Measurements from ENCODE around the gene CLPTM1. TPM values are rescaled to one million over a fixed set of nuclear protein-coding genes. Genes with fewer than 3 reads are reported as not detected.

Gene CLPTM1
- total and polyA plus RNA-seq, 2 of the 8 experiments (the other 6 are each of a cell fraction or from before 2014, with no cell fraction given), result 84.8 to 108 TPM

DNA sequence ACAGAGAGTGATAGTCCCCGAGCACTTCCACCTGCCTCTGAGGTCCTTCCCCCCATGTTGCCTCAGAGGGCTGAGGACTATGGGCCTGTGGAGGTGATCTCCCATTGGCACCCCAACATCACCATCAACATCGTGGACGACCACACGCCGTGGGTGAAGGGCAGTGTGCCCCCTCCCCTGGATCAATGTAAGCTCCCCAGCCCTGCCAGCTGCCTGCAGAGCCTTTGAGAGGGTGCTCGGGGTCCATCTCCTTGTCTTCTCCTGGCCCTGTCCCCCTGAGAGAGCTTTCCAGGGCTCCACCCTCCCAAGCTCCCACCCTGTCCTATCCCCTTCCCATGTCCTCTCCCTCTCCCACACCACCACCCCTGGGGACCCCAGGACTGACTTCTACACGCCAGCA lies 31.2 kb downstream of the CLPTM1 start (continued):
- TF ChIP-seq BRCA1 (IDR thresholded peaks at IDR 0.05; ENCODE audit: low read depth, low read length) (no peak), NANOG (IDR thresholded peaks at IDR 0.05; ENCODE audit: insufficient read depth, low read depth, low read length, poor library complexity, severe bottlenecking) (no peak), EZH2 (IDR thresholded peaks at IDR 0.05; ENCODE audit: low read depth, low read length, severe bottlenecking) (no peak), ZNF274 (IDR thresholded peaks at IDR 0.05; ENCODE audit: borderline replicate concordance, extremely low read depth, low read length) (no peak), SAP30 (IDR thresholded peaks at IDR 0.05; ENCODE audit: insufficient read depth, insufficient replicate concordance, low read length) (no peak), TCF12 (IDR thresholded peaks at IDR 0.05; ENCODE audit: low read depth, low read length) (no peak)
